SHP77 (cell line): ENCODE results near the gene ONECUT2.
"Not testable (repeated sequence)": the region's sequence is repeated elsewhere in the genome, so short reads cannot be mapped to it uniquely, and the experiment has no call there.

ENCODE experiments used
- DNase-seq, 2 experiments: peaks; one replicate each; lab custom pipeline; 2025; lab: John Stamatoyannopoulos, UW

ONECUT2 gene

DNA sequence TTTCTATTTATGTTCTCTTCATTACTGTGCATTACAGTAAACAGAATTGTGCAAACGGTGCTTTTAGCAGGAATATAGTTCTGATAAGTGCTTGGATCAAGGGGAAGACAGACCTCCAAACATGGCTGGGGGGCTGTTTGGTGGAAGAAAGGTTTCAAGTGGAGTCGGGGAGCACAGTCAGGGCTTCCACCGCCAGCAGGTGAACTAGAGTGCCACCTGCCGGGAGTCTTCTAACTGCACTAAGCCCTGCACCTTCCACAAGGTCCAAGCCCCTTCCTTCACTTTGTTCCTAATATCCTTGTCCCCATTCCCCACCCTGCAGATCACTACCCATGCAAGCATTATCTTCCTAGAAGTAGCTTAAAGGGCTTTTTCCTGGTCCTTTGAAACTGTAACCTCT, 11.1 kb downstream of the ONECUT2 start:
- peak; percentile 44 to 67 for DNase-seq

DNA sequence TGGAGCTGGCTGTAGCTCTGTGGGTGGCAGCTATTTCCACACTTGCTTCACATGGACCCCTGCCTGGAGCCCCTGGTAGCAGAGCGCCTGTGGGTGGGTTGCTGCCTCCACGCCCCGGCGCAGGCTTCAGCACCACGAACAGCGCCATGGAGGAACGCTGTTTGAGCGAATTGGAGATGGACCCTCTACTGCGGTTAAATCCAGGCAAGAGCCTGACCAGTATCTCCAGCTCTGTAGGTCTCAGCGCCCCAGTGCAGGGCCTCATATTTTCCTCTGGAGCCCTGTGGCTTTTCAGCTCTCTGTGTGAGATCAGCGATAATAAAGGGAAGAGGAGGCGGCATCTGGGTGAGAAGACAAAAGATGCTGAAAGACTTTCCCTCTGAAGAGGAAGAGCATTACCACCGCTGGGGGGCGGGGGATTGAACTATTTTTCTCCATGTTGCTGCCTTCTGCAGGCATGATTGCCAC, 12.0 kb downstream of the ONECUT2 start:
- DNase-seq, result no peak

DNA sequence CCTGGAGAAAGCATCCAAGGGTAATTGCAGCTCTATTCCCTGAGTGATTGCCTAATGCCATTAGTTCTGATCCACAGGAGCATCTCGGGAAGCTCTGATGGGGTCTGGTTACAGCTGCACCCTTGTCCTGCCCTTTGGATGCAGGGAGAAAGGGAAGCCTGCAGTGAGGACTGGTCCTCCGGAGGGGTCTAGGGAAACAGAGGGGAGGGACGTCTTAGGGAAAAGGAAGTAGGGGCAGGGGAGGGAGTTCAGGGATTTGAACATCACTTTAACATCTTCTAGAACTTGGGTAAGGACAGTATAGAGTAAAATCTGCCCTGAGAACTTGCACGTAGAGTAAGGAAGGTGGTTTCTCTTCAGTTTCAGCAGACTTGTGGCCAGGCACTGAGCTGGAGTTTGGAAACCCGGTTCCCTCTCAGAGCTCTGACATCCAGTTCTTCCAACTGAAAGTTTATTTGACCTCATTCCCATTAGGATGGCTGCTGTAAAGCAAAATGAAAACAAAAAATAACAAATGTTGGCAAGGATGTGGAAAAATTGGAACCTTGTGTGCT, 20.5 kb downstream of the ONECUT2 start:
- DNase-seq, result no peak

DNA sequence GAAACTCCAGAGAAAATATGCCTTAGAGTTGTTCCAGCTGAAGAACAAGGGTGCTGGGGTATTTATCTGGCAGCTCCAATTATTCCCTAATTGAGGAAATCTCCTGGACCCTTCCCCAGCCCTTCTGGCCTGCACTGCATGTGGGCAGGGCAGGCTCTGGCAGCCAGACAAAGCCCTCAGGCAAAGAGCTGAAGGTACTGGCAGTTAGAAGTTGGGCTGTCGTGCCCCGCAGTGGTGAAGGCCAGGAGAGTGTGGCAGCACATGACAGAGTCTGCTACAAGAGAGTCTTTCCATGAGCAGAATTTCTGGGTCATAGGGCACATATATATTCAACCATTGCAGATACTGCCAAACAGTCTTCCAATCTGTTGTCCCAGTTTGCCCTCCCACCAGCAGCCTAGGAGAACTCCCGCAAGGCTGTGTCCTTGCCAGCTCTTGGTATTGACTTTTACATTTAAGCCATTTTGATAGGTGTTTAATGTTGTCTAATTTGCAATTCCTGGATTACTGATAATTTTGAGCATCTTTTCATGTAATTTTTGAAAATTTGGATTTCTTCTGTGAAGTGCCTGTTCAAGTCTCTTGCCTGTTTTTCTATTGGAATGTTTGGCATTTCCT, 26.6 kb downstream of the ONECUT2 start:
- no peak for DNase-seq

DNA sequence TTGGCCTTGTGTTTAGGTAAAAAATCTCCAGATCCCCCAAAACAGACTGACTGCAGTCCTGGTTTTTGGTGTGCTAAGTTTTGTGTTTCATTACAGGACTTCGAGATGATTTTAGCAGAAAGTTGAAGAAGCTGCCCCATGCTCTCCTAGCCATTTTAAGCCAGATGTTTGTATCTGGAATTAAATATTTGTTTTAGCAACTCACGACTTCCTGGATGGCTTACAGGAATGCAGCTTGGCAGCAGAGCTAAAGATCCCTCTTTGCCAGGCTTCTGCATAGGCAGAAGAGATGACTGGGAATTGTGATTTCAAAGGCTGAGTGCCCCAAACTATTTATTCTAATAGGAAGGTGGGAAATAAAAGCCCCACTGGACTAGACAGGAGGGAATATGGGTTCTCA, 31.1 kb downstream of the ONECUT2 start:
- no peak for DNase-seq

DNA sequence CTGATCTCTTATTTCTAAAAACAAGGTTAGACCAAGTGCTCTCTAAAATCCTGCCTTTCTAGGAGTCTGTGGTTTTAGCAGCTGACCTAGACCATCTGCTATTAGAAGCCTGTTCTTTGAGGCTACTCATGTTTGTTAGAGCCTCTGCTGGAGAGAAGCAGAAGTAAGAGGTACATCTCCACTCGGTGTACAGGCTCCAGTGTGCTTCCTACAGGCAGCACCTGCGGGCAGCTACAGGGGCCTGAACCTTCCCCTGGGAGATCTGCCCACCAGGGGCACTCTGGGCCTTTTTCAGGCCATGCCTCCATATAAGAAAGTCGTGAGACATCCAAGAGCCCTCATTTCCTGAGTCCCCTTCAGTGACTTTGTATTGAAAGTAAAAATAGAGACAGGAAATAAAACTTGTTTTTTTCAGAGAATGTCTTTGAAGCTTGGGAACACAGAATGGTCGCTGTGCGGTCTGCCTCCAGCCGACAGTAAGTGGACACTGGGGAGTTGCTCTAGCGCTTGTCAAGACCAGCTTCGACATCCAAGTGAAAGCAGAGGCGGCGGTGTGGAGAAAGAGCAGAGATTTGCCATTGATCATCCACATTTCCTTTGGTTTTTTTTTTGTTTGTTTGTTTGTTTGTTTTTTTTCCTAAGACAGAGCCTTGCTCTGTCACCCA, 31.7 kb downstream of the ONECUT2 start:
- peak; percentile 17 to 38 for DNase-seq

DNA sequence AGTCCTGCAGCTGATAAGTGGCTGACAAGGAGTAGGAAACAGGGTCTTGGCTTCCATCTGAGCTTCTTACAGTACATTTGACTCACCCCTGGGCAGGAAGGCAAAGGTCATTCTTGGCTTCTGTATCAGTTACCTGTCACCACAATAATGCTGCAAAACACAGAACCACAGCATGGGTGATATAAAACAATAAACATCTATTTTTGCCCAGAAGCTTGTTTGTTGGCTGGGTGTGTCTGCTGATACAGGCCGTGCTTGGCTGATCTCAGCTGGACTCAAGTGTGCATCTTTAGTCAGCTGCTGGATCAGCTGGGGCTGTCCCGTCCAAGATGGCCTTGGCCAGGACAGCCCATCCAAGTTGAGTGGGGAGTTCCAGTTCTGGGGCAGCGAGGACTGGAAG, 34.7 kb downstream of the ONECUT2 start:
- DNase-seq, result no peak

DNA sequence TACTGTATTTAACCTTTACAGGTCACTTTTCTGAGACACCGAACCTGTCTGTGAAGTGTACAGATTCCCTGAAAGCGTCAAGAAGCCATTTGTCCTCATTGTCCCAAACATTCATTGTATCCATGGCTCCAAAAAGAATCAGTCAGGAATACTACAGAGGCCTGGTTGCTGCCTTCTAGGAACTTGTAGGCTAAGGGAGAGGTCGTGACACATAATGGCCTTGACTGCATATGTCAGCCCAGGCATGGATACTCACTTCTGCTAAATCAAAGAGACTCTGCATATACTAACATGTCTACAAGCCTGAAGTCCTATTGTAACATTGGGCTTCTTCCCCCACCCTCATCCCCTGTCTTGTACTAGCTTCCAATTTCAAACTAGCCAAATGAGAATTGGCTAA, 40.2 kb downstream of the ONECUT2 start:
- DNase-seq, result no peak

DNA sequence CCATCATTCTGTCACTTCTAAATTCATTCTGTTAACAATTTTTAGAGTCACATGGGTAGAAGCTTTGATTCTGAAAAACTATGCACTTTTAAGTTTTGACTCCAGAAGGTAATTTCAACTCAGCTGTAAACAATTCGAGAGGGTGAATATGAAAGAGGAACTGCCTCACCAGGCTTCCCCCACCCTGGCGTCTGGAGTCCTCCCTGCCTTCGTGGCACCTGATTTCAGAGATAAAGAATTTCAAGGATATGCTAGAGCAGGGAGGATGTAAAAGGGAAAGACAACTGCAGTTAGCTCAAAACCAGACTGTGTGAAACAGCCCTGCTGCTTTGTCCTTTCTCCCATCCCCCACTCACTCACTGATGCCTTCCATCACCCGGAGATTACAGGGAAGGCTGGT, 40.7 kb downstream of the ONECUT2 start:
- DNase-seq, result no peak

DNA sequence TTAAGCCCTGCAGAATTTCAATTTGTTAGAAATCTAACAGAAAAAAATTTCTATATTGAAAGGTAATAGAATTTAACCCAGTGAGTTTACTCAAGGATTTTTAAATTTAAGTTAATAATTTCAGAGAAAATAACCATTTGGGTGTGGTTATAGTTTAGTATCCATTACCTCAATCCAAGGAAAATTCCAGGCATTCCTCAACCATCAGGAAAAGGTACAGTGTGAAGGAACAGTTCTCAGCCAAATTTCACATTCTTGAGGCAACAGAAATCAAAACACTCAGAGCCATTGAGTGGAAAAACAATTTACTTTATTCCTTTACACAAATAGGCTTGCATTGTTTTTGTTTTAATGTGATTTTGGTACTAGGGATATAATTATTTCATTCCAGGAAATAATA, 45.6 kb downstream of the ONECUT2 start:
- no peak for DNase-seq

DNA sequence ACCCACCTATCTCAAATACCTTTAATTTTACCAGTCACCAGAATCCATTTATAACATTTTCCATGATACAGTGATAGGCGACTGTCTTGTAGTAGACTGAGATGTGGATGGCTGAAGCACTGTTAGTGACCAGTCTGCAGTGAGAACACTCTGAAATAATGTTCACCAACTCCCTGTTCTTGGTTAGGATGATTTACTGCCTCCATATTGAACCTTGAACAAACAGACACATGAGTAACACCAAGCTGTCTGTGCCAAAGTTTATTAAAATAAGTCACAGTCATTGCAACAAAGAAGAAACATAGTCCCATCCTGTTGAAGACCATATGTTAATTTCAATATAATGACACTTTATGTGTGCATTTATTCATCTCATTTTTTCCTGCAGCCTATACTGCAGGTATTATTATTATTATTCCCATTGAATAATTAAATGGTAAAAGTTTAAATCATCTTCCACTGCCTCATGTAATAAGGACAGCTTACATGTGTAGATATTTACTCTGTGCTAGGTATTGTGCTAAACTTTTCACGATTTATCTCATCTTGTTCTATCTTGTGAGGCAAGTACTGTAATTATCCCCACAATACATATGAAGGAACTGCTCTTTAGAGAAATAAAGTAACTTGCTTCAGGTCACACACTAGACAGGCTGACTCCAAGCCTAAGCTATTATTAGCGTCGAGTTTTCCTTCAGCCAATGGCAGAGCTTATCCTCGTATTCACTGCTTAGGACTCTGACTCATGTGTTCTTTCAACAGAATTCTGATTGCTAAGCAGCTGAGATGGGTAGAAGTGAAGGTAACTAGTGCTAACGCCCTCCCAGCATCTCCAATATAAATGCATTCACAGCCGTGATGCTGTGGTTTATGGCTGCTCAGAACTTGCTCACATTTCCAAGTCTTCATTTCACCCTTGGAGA, 62.5 kb downstream of the ONECUT2 start:
- no peak for DNase-seq

DNA sequence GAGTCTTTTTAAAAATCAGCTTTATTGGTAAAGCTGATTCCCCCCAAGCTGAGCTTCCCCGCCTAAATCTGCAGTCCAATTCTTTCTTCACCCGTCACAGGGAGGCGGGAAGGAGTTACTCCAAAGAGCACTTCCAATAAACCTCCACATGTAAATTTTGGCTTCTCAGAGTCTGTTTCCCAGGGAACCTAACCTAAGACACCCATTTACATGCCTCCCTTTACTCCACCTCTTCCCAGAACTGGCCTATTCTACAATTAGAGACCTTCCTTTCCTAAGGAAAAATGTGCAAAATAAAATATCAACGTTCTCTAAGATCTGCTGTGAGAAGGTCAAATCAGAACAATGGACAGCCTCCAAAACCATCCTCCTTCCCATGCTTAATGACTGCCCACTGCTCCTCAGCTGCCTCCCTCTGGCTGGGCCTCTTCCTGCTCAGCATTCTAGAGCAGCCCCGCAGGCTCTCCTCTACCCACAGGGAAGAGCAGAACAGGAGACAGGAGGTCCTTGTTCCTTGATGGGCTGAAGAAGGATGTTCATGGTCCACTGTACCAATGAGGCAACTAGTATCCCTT, 63.6 kb downstream of the ONECUT2 start:
- DNase-seq, result no peak

DNA sequence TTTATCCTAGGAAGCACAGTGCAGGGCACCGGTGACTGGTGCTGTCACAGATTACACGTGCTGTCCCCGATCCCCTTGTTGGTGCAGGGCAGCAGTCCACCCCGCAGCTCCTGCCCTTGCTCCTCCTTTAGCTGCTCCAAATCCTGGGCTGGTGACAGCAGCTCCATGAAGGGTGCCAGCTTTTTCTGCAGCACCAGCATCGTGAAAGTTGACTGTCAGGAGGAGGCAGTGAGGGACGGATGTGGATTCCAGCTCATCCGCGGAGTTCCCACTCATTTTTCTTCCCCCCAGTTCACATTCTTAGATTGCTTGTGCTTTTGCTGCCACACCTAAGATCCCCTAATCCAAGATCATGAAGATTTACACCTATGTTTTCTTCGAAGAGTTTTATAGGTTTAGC, 67.5 kb downstream of the ONECUT2 start:
- no peak for DNase-seq

DNA sequence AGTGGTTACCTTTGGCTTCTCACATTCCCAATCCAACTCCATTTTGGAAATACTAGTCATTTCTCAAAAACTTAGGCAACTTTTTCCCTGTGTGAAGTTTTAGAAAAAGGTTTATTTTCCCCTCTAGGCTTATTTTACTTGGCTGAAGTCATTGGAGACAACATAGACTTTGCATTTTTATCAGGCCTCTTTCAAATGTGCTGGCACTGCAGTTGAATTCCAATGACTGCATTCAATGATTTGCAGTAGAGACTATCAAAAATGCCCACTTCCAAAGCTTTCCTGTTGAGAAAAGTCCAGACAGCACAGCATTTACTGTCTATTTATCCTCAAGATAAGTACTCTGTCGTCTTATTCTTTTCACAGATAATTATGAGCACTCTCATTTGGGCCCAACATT, 70.1 kb downstream of the ONECUT2 start:
- no peak for DNase-seq

DNA sequence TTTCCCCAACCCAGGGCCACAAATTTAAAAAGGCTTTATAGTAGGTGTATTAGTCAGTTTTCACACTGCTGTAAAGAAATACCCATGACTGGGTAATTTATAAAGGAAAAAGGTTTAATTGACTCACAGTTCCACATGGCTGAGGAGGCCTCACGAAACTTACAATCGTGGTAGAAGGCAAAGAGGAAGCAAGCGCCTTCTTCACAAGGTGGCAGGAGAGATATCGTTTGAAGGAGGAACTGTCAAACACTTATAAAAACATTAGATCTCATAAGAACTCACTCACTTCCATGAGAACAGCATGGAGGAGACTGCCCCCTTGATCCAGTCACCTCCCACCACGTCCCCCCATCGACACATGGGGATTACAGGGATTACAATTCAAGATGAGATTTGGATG, 80.9 kb downstream of the ONECUT2 start:
- DNase-seq, result no peak

DNA sequence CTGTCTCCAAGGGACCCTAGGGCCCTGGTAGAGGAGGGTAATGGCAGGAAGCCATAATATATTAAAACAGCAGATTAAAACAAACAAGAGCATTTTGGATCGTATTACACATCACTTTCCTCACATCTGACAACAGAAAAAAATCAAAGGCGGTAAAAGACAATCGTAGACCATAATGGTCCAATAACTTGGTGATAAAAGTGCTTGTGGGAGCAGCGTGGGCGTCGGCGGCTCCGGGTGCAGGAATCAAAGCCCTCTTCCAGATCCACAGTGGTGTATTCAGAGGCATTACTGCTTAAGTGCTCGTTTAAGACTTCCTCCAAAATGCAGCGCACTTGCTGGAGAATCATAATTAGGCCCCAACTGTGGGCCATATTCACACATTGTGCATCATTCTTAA, 83.4 kb downstream of the ONECUT2 start:
- no peak for DNase-seq

DNA sequence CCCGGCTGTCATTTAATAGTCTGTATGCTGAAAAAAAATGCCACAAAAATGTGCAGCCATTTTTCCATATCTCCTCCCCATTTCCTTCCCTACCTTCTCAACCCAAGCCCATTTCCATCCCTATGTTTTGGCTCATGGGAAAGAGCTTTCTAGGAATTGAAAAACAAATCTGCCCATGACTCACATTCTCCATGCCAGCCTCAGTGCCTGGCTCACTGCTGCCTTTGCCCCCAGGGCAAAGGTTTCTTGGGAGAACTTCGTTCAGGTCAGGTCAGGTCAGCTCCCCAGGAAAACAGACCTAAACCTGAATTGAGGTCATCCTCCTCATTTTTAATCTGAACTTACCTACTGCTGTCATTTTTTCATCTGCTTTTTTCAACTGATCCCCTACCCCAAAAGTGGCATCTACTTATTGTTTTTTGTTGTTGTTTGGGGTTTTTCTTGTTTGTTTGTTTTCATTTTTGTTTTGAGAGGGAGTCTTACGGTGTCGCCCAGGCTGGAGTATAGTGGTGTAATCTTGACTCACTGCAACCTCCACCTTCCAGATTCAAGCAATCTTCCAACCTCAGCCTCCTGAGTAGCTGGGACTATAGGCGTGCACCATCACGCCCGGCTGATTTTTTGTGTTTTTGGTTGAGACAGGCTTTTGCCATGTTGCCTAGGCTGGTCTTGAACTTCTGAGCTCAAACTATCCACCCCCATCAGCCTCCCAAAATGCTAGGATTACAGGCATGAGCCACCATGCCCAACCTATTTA, 84.7 kb downstream of the ONECUT2 start:
- no peak for DNase-seq

DNA sequence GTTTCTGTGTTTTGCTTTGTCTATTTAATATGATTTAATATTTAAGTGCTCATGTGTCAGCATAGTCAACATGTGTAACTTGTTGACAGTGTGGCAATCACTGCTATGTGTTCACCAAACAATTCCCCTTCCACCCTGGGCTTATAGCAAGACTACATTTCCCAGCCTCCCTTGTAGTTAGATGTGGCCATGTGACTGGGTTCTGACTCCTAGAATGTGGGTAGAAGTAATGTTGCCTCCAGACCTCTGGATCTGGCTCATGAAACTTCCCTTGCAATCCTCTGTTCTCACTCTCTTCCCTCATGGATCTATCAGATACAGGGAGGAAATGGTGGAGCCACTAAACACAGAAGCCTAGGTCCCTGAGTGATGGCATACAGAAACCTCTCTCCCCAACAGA, 87.2 kb downstream of the ONECUT2 start:
- DNase-seq, result not testable (repeated sequence)

DNA sequence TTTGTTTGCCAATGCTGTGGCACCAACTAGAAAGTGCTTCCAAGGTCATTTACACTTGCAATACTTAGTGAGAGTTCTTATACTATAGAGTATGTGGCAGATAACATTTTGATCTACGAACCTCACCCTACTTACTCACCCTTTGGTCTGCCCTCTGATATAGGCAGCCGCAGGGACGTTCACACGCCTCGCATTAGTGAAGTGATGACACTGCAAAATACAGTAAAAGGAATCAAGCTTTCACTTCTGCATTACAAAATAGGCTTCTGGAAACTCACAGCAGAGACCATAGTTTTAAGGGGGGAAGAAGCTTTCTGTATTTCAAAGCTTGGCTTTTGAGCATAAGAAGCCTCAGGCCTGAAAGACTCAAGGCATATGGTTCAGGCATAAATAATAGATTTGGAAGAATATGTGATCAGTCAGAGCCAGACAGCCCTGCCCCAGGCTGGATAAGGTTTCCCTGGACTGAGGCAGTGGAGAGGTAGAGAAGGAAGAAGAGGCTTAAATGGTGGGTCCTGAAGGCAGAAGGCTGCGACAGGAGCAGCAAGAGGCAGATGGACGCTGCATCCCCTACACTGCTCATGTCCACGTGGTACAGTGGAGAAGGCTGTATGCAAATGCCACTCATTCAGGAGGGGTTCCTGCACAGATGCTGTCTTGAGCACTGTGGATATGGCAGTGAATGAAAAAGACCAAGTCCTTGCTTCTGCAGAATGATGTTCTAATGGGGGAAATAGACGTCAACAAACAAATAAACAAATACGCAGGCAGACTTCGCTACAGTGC, 88.2 kb downstream of the ONECUT2 start:
- DNase-seq, result peak; percentile 22 to 55

DNA sequence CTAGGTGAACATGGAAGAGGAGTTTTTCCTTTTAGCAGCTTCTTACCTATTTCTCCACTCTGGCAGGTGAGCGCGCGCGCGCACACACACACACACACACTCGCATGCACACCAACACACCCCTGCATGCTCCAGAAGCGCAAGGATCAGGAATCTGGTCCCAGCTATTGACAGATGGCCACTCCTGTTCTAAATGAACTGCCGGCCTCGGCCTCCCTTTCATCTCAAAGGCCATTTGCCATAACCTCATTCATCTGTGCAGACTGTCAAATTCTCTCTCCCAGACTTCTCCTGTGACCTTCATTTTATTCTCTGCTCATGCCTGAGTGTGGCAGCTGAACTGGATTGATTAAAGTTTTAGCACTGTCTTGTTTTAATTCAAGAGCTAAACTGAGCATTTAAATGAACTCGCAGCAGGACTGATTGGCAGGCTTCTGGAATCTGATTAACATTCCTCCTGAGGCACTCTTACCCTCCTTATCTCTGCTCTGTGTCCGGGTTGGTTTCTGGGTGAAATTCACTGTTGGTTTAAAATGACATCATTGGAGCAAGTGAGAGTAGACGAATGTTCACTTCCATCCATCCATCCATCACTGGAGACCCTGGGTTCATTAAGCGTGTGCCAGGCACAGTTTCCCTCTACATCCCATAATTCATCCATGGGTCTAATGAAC, 92.5 kb downstream of the ONECUT2 start:
- no peak for DNase-seq
